ENCODE data around the gene ADISSP.

DNA sequence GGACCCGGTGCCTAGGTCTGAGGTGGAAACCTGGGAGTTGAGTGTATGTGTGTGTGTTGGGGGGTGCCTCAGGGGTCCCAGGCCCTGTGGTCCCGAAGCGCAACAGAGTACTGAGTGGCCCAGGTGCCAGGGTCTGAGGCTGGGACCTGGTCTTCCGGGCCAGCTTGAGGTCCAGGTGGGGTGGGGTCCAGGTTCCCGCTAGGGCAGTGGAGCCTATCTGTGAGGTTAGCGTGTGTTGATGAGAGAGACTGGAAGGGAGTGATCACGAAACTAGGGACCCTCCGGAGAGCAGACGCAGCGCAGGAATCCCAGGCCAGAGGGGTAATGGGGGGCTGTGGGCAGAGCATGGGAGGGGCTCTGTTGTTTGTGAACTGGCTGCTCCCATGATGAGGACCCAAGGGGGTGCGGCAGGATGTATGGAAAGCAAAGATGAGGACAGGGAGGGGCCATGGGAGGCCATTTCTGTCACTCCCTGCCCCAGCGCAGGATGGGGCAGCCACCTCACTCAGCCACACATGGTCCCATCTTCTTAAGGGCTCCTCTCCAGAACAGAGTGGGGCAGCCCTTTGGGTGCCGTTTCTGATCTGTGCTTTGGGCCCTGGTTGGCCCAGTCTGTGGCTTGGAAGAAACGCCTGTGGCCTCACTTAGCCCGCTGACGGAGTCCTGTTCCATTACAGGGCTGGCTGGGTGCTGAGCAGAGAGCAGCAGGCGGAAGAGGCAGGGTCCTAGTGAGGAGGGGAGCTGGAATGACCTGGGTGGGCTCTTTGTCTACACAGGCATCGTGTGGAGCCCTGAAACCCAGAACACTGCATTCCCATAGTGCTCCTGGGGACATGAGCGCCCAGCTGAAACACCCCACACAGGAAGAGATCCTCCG lies 34.2 kb downstream of the ADISSP start:
- TF ChIP-seq, protein P1, sequence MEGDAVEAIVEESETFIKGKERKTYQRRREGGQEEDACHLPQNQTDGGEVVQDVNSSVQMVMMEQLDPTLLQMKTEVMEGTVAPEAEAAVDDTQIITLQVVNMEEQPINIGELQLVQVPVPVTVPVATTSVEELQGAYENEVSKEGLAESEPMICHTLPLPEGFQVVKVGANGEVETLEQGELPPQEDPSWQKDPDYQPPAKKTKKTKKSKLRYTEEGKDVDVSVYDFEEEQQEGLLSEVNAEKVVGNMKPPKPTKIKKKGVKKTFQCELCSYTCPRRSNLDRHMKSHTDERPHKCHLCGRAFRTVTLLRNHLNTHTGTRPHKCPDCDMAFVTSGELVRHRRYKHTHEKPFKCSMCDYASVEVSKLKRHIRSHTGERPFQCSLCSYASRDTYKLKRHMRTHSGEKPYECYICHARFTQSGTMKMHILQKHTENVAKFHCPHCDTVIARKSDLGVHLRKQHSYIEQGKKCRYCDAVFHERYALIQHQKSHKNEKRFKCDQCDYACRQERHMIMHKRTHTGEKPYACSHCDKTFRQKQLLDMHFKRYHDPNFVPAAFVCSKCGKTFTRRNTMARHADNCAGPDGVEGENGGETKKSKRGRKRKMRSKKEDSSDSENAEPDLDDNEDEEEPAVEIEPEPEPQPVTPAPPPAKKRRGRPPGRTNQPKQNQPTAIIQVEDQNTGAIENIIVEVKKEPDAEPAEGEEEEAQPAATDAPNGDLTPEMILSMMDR (IDR thresholded peaks at IDR 0.05; ENCODE audit: low read length) = no peak
- no peak for TF ChIP-seq EZH2 (IDR thresholded peaks at IDR 0.05; ENCODE audit: borderline replicate concordance, low read length)

Measured in OCI-LY1 (cell line).